ENCODE data around the gene MAST1.
A peak's percentile ranks its signal among the peaks of the same experiment; 100 is the strongest.
"Not testable (repeated sequence)": the region's sequence is repeated elsewhere in the genome, so short reads cannot be mapped to it uniquely, and the experiment has no call there.

Gene MAST1

DNA sequence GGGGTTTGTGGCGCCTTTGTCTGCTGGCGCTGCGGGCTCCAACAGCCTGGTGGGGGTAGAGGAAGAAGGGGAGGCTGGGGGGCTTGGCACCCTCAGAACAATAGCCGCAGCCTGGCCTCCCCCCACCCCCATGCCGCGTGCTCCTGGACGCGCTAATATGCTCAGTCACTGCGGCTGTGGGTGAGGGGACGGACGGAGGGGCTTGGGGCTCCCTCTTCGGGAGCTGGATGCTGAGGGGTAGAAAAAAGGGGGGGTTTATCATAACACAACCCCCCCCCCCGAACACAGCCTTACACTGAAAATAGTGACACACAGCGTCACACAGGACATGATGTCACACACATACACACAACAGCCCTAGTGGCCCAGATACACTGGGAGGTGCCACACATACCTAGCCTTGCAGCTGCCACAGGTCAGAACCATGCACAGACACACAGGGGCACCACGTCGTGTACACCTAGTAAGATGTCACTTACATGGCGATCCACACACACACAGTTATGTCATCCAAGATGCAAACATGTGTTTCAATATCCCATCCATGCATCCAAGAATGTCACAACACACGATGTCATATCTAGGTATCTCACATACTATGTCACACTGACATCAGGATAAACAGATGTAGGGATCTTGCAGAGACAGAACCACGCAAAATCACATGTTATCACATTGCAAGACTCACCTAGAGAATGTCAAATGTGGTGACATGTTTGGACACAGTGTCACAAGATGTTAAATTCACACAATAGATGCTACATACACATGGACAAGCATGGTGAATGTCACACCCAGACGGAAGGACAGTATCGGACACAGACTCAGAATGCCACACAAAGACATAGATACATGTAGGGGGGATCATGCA lies 806 bp downstream of the MAST1 start:
- DNase-seq (ENCODE audit: low read depth in 4 of 4, low spot score in 1 of 4) = no peak

DNA sequence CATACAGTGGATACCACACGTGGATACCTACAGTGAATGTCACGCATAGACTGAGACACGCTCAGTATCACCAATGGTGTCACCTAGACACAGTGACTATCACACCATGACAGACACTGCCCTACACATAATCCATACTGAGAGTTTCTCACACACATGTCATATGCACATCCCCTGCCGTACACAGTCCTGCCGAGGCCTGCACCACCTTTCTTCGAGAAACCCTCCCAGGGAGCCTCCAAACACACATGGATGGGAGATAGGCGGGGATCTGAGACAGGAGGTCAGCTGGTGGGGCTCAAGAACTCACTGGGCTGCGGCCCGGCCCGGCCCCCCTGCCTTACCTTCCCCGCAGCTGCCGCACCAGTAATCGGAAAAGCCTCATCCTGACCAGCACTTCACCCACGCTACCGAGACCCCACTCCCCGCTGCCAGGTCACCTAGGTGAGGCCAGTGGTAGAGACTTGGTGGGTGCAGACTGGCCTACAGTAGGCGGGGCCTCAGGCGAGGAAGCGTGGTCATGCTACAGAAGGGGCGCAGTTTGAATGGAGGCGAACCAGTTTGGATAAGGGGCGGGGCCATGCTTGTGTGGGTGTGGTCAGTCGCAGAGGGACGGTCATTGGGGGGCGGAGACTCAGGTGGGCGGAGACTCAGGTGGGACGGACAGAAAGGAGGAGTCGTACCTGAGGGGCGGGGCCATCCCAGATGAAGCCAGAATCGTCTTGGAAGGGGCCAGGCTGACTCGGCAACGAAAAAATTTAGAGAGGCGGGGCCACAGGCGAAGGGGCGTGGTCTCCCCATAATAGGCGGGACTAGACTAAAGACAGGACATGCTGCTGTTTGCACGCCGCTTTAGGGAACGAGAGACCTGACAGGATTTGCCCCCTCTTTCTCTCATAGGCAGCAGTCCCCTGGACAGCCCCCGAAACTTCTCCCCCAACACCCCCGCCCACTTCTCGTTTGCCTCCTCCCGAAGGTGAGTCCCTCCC lies 2.1 kb downstream of the MAST1 start:
- DNase-seq (ENCODE audit: low read depth in 4 of 4, low spot score in 1 of 4) = peak in 1 of 4 experiments; percentile 40

DNA sequence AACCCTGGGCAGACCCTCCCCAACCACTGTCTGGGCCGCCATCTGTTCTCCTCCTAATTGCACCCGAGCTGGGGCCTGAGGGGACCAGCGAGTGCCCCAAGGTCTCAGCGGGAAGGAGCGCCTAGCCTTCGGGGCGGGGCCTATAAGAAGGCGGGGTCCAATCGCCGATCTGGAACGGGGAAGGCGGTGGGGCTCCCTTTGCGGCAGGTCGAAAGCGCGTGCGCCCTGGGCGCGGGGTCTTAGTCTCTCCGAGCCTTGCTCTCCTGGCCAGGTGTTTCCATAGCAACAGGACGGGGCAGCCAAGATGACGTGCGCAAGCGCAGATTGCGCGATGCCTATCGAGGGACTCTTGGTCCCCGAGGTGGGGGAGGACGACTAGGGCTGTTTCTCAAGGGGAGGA lies 2.8 kb downstream of the MAST1 start:
- no peak for DNase-seq (ENCODE audit: low read depth in 4 of 4, low spot score in 1 of 4)

- DNase-seq (ENCODE audit: low read depth in 4 of 4, low spot score in 1 of 4) = no peak
Observed at GRCh38 chr19:12842511-12842910, 4.2 kb downstream of the MAST1 start.

GRCh38 chr19:12843328-12843727 lies 5.0 kb downstream of the MAST1 start:
- DNase-seq (ENCODE audit: low read depth in 4 of 4, low spot score in 1 of 4) = no peak

DNA sequence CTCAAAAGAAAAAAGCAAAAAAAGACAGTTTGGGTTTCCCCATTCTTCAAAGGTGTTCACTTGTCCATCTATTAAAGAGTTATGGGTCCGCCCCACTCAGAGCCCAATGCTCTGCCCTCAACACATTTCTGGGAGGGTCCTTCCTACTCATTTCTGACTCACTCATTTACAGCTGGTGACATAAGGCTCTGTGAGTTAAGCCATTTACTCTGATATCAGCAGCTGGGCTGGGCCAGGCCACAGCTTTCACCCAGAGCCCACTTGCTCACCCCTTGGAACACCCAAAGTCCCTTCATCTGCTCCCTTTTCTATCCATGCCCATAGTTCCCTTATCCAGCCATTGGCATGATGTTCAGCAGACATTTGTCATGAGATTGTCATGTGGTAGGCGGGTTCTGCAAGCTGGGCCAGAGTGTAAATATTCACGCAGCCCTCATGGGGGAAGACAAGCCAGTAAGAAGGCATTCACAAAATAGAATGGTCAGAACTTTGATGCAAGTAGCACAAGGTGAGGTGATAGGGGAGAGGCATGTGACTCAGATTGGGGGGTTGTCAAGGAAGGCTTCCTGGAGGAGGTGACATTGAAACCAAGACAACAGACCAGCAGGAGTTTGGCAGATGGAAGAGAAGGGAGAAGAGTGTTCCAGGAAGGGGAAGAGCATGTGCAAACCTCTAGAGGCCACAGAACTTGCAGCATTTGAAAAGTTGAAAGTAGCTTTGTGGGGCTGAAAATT lies 5.9 kb downstream of the MAST1 start:
- no peak for DNase-seq (ENCODE audit: low read depth in 4 of 4, low spot score in 1 of 4)

GRCh38 chr19:12846613-12847012 lies 8.3 kb downstream of the MAST1 start:
- DNase-seq (ENCODE audit: low read depth in 4 of 4, low spot score in 1 of 4) = not testable (repeated sequence)

DNA sequence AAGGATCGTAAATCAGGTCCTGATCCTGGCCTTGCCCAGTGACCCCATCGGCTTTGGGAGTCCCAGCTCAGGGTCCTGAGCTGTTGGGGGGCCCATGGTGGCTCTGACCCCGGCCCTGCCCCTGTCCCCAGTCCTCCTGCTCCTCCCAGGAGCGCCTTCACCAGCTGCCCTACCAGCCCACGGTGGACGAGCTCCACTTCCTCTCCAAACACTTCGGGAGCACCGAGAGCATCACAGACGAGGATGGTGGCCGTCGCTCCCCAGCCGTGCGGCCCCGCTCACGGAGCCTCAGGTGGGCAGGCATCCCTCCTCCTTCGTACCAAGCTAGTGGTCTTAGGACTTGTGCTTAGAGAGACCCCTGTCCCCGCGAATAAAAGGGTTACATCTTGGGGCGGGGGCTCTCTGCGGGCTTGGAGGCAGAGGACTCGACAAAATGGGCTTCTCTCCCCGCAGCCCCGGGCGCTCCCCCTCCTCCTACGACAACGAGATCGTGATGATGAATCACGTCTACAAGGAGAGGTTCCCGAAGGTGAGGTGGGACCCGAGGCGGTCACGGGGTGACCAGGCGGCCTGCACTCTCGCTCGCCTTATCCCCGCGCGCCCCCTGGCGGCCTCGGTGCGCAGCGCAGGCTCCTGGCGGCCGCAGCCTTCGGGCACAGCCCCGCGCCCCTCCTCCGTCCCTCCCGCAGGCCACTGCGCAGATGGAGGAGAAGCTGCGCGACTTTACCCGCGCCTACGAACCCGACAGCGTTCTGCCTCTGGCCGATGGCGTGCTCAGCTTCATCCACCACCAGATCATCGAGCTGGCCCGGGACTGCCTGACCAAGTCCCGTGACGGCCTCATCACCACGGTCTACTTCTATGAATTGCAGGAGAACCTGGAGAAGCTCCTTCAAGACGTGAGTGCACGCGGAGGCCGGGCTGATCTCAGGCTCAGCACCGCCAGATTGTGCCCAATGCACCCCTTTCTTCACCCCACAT lies 9.1 kb downstream of the MAST1 start:
- peak; percentile 67 to 91 (median 79) for DNase-seq (ENCODE audit: low read depth in 4 of 4, low spot score in 1 of 4)

GRCh38 chr19:12856653-12857052 lies 18.3 kb downstream of the MAST1 start:
- no peak for DNase-seq (ENCODE audit: low read depth in 4 of 4, low spot score in 1 of 4)

DNA sequence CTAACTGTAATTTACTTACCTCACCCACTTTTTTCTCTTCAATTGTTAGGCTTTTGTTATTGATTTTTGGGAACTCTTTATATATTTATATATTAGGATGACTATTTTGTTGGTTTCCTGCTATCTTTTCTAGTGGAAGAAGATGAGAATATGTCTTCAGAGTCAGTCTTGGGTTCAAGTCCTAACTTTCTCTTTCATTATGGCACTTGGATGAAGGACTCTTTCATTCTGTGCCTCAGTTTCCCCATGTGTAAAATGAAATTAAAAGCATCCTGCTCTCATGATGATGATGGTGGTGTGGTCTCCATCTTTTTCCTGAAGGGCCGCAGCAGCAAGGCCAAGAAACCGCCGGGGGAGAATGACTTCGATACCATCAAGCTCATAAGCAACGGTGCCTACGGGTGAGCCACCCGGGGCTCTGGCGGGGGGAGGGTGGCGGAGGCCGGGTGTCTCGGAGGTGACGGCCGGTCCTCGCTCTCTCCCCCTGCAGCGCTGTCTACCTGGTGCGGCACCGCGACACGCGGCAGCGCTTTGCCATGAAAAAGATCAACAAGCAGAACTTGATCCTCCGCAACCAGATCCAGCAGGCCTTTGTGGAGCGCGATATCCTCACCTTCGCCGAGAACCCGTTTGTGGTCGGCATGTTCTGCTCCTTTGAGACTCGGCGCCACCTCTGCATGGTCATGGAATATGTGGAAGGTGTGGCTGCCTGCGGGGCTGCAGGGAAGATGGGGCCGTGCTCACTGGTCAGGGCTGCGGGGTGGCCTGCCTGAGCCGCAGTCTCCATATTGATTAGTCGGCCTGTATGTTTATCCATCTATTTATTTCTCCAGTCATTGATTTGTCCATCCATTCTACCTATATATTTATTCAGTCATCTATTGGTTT lies 20.0 kb downstream of the MAST1 start:
- no peak for DNase-seq (ENCODE audit: low read depth in 4 of 4, low spot score in 1 of 4)

GRCh38 chr19:12859546-12859945 lies 21.2 kb downstream of the MAST1 start:
- no peak for DNase-seq (ENCODE audit: low read depth in 4 of 4, low spot score in 1 of 4)

DNA sequence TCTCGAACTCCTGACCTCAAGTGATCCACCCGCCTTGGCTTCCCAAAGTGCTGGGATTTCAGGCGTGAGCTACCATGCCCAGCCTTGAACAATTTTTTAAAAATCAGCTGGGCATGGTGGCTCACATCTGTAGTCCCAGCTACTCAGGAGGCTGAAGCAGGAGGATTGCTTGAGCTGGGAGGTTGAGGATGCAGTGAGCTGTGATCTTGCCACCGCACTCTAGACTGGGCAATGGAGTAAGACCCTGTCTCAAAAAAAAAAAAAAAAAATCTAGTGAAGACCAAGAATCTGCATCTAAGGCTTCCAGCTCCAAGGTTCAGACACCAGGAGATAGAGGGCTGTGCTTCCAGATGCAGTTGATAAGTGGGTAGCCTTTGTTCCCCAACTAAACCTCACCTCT lies 25.8 kb downstream of the MAST1 start:
- no peak for DNase-seq (ENCODE audit: low read depth in 4 of 4, low spot score in 1 of 4)

- DNase-seq (ENCODE audit: low read depth in 4 of 4, low spot score in 1 of 4) = no peak
Observed at GRCh38 chr19:12864721-12865715, 26.7 kb downstream of the MAST1 start.

DNA sequence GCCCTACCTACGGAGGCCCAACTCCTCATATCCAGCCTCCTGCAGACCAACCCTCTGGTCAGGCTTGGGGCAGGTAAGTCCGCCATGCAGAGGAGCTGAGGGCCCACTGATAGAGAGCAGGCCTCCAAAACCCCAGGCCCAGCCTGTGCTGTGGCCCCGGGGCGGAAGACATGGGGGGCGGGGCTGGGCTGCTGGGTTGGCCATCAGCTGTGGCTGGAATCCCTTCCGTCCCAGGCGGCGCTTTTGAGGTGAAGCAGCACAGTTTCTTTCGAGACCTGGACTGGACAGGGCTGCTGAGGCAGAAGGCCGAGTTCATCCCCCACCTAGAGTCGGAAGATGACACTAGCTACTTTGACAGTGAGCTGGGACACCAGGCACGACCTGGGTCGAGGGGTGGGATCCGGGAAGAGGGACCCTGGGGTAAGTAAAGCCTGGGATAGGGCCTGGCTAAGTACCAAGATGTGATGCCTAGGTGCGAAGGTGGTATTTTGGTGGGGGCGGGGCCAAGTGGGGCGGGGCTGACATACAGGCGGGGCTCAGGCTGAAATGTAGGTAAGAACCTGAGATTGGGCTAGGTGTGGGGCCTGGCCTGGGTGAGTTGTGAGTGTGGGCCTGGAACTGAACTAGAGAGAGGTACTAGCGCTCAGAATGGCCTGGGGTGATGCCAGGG lies 27.6 kb downstream of the MAST1 start:
- DNase-seq (ENCODE audit: low read depth in 4 of 4, low spot score in 1 of 4) = no peak

DNA sequence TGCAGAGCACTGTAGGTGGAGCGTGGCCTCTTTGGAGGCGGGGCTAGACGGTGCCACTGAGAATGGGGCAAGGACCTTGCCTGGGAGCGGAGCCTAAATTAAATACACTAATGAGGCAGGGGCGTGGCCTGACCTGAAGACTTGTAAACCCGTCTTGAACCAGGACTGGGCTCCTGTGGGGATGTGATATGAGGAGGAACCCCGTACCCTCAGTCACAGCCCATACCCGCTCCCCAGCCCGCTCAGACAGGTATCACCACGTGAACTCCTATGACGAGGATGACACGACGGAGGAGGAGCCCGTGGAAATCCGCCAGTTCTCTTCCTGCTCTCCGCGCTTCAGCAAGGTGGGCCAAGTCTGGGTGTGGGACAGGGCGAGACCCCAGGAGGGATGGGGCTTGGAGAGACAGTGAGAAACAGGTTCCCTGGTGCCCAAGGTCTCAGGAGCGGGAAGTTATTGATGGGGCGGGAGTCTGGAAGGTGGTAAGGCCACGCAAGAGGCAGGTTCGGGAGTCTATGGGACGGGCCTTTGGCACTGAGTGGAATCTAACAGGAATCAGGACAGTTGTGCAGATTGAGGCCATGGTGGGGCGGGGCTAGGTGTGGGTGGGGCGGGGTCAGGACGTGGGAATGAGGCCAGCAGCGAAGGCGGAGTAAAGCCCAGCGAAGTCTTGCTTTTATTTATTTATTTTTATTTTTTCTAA lies 28.3 kb downstream of the MAST1 start:
- no peak for DNase-seq (ENCODE audit: low read depth in 4 of 4, low spot score in 1 of 4)

All from stimulated activated CD4-positive, alpha-beta T cell treated with anti-CD3 and anti-CD28 coated beads, Interleukin-1b, Interleukin-23, amount 100 ng/mL, for 24 hours (primary cell).